H7 (cell line): ENCODE results near the gene FAM76A. TPM values are rescaled to one million over a fixed set of nuclear protein-coding genes. Genes with fewer than 3 reads are reported as not detected.

Source experiments
- total RNA-seq: library from RNA; depleted of rRNA; stranded (reverse); fragments of >200 nt; shearing (Covaris generic); gene quantifications from 2 replicates; pipeline ENCODE4 v1.2.3, GENCODE V29; 2014; rRNA removed

FAM76A gene
- total RNA-seq, 1 experiment from 2014 or later, result 14.7 TPM

Other genes starting within 250 kb of the FAM76A start
- gene WASF2, start 235.8 kb upstream of the FAM76A start, total RNA-seq, result 34.3 and 44.3 TPM in 2 replicates
- gene AHDC1, start 121.8 kb upstream of the FAM76A start, total RNA-seq, result 8.8 and 11.2 TPM in 2 replicates
- gene FGR, start 90.8 kb upstream of the FAM76A start, total RNA-seq, result 0.07 and 0.30 TPM in 2 replicates
- 3.3 and 5.8 TPM in 2 replicates for gene IFI6, start 53.8 kb upstream of the FAM76A start, total RNA-seq
- 16.3 and 22.1 TPM in 2 replicates for gene STX12, start 47.3 kb downstream of the FAM76A start, total RNA-seq
- 83.0 and 95.3 TPM in 2 replicates for gene PPP1R8, start 104.8 kb downstream of the FAM76A start, total RNA-seq
- 27.5 and 38.7 TPM in 2 replicates for gene THEMIS2, start 146.6 kb downstream of the FAM76A start, total RNA-seq
- 99.0 and 107 TPM in 2 replicates for gene RPA2, start 188.6 kb downstream of the FAM76A start, total RNA-seq
- 8.6 and 14.8 TPM in 2 replicates for gene SMPDL3B, start 209.0 kb downstream of the FAM76A start, total RNA-seq
- gene XKR8, start 234.0 kb downstream of the FAM76A start, total RNA-seq, result 23.3 and 25.0 TPM in 2 replicates